Activated naive CD4-positive, alpha-beta T cell treated with anti-CD3 and anti-CD28 coated beads, Interleukin-2, amount 10 ng/mL, durations not matched to agents 5 hours and 36 hours (primary cell): ENCODE measurements around the gene CFAP53. TPM values are rescaled to one million over a fixed set of nuclear protein-coding genes. Genes with fewer than 3 reads are reported as not detected.

Source experiments
- total RNA-seq, 2 experiments: library from RNA; stranded (reverse); gene quantifications; one replicate each; pipeline ENCODE4 v1.2.3, GENCODE V29; 2021

CFAP53 gene
- under 1 TPM; 0.36 to 0.45 TPM for total RNA-seq

GRCh38 chr18:50266248-50266704, at the start of gene CFAP53:
CFAP53 (minus strand) TSS chr18:50266495; CDS start chr18:50266404, 91 bp downstream.

DNA sequence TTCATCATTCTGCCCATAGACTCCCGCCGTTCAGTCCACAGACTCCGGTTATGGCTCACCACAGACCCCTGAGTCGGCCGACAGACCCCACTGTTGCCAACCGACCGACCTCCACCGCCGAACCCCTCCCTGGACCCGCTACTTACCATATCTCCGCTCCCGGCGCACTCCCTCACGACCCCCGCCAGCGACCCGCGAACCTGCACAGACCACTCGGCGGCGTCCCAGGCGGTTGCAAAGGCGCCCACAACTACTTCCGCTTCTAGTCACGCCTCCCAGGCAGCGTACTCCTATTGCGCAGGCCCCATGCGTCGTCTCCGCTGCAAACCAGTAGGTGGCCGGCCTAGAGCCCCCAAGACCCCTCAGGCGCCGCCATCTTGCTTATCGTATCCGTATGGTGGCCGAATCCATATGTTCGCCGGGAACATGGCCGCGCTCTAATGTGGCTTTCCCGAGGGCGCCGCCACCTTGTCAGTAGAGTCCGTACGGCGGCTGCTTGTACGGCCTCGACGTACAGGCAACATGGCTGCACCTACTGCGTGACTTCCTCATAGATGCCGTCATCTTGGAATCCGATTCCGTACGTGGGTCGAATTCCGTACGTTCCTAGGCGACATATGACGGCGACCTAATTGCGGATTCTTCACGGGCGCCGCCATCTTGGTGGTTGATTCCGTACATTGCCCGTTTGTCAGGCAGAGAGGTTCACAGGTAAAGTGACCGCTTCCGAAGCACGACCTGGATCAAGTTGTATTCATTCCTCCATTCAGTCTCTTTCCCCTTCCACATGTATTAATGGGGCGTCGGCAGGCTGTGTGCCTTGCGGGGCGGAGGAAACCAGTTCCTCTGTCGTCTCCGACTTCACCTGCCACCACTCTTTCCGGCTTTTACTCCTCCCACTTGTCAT, 21.4 kb upstream of the CFAP53 start, which contains the start of gene CXXC1:
CXXC1 (minus strand) TSS at position 252 of the 907 bp plus-strand sequence; CDS start at position 149, 103 bp downstream.

DNA sequence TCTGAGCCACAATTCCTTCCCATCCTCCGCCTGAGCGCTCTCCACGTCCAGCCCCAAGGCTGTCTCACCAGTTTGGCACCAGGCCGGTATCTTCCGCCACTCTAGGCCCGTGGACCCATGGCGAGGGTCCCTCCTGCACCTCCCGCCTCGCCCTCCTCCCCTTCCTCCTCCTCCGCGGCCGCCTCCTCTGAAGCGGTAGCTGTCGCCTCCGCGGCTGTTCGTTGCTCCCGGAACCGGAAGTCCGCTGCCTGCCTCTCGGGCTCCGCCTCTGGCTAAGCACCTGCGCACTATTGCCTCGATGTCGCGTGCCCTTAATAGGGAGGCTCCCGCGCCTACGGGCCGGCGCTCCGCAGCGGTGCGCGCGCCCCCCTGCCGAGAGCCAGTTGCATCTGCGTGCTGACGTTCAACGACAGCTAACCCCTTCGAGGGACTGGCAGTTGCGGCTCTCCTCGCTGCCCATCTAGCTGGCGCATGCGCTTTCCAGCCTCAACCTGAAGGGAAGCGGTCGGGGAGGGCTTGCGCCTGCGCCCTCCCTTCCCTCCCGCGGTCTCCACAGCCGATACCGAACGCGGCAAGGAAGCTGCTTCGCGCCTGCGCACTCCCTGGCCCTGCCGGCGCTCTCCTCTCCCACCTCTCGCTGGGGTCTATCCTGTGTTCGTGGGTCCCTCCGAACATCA, 15.1 kb upstream of the CFAP53 start, which contains the start of gene MBD1:
MBD1 (minus strand) TSS at position 229 of the 677 bp plus-strand sequence. CDS start 1,531 bp downstream, outside the sequence.

DNA sequence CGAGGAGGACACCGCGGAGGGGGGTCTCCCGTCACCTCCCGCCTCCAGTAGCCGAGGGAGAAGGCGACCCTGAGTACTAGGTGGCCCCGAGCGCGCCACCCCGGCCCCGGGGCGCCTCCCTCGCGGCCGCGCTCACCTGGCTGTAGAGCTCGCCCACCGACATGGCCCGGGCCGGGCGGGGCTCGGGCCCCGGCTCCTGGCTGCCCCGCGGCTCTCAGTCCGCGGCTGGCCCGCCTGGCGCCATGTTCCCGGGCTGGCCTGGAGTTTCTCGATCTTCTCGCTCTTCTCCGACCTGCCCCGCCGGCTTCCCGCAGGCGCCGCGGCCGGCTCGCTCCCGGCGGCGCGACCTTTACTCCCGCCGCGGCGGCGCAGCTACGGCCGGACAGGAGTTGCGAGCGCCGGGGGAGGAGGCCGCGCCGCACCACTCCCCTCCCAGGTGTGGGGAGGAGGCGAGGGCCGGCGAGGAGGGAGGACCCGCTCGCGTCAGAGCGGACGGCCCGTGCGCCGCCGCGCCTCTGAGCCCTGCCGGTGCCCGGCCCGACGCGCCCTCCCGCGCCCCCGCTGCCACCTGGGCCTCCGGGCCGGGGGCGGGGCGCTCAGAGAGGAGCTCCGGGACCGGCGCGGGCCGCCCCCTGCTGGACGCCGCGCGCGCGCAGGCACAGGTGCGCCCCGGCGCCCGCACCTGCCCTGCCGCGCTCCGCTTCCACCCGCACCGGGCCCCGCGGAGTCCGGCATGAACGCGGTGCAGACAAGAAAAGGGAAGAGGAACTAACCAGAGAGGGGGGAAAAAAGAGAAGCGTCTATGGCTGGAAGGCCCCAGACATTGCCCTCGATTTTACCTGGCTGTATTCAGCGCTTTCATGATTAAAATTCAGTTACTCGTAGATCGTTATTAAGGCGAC, 71.4 kb downstream of the CFAP53 start, which contains the start of gene MYO5B:
MYO5B (minus strand) TSS at position 517 of the 902 bp plus-strand sequence; CDS start at position 163, 354 bp downstream.

Other genes with a start within 250 kb of the CFAP53 start
- gene MYO5B, start 71.3 kb downstream of the CFAP53 start, total RNA-seq = not detected
- gene MBD1, start 15.0 kb upstream of the CFAP53 start, total RNA-seq = 10 to 100 TPM; 78.2 to 86.8 TPM
- gene CXXC1, start 21.2 kb upstream of the CFAP53 start, total RNA-seq = 100 to 1,000 TPM; 114 to 117 TPM
- gene SKA1, start 108.6 kb upstream of the CFAP53 start, total RNA-seq = 10 to 100 TPM; 27.2 to 27.6 TPM